Activated CD8-positive, alpha-beta T cell treated with anti-CD3 and anti-CD28 coated beads for 36 hours (primary cell): Measurements from ENCODE around the gene RLN1. TPM values are rescaled to one million over a fixed set of nuclear protein-coding genes. Genes with fewer than 3 reads are reported as not detected.

Experiments
- ATAC-seq: fragments of 200-7000 bp; cut with Tn5 transposase; one replicate; pipeline ENCODE4 v1.10.0; 2021; ENCODE audit warnings: mild to moderate bottlenecking, moderate library complexity
- CTCF ChIA-PET: fragments of 350-600 bp; sonication (Branson Sonifier 250); formaldehyde crosslinking; loops from one replicate; lab custom pipeline; 2021; ENCODE audit warnings: antibody characterized with exemption; lab: Charles Lee
- POLR2A ChIA-PET: fragments of 350-600 bp; sonication (Branson Sonifier 250); formaldehyde crosslinking; loops from one replicate; lab custom pipeline; 2021; ENCODE audit warnings: antibody characterized with exemption; lab: Charles Lee
- DNase-seq: peaks from one replicate; pipeline ENCODE4 v3.0.0-alpha.2; 2020
- H3K27ac Mint-ChIP-seq: one replicate; pipeline ENCODE4 v1.8.0; 2021; ENCODE audit warnings: mild to moderate bottlenecking, mixed read lengths
- H3K27me3 Mint-ChIP-seq: one replicate; pipeline ENCODE4 v1.8.0; 2021; ENCODE audit warnings: mixed read lengths
- H3K36me3 Mint-ChIP-seq: one replicate; pipeline ENCODE4 v1.8.0; 2021; ENCODE audit warnings: low read depth, mixed read lengths
- H3K4me1 Mint-ChIP-seq: one replicate; pipeline ENCODE4 v1.8.0; 2021; ENCODE audit warnings: low read depth, mixed read lengths
- H3K4me3 Mint-ChIP-seq: one replicate; pipeline ENCODE4 v1.8.0; 2021; ENCODE audit warnings: mild to moderate bottlenecking, moderate library complexity, mixed read lengths
- H3K9me3 Mint-ChIP-seq: one replicate; pipeline ENCODE4 v1.8.0; 2021; ENCODE audit warnings: mixed read lengths
- CTCF ChIP-seq: fragments of 200-600 bp; IDR thresholded peaks from one replicate; pipeline ENCODE4 v1.8.0; 2022; ENCODE audit warnings: antibody characterized with exemption, mild to moderate bottlenecking
- intact Hi-C: fragments of 100-400 bp; cut with micrococcal nuclease; formaldehyde crosslinking; loops from one replicate; pipeline ENCODE4 v1.10.0; 2022
- total RNA-seq, 2 experiments: library from RNA; stranded (reverse); gene quantifications; one replicate each; pipeline ENCODE4 v1.2.3, GENCODE V29; 2021

The RLN1 gene
- total RNA-seq, 2 experiments from 2014 or later = 1.3 to 2.3 TPM

DNA sequence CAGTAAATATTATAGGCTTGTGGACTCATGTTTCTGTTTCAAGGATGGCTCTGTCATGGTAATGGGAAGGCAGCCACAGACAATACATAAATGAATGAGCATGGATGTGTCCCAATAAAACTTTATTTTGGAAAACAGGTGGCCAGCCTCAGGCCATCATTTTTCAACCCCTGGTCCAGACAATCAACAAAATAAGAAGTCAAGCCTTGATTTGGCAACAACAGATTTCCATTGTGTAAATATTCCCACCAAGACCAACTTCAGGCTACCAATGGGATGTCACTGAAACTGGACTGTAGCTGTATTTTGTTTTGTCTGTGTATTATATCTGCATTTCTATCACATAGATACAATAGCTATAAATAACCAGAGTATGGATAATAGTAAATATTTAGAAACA lies 20.7 kb upstream of the RLN1 start:
- DNase-seq (no peak), ATAC-seq (no peak)
- Mint-ChIP-seq H3K9me3 (no peaks in the 10 kb centered on the region), H3K27me3 (no peaks in the 10 kb centered on the region), H3K4me3 (no peak overlapping the region), H3K36me3 (peaks cover 11% of the 10 kb centered on the region), H3K27ac (no peak overlapping the region), H3K4me1 (peaks cover 7% of the 10 kb centered on the region)
- ChIA-PET CTCF (no interaction called here), POLR2A (no interaction called here)
- TF ChIP-seq CTCF = no peak
- intact Hi-C loops = no loop called here

- intact Hi-C loops = no loop called here
- H3K9me3 Mint-ChIP-seq = peaks cover 2% of the 10 kb centered on the region
- ChIA-PET POLR2A (no interaction called here), CTCF (no interaction called here)
- H3K27me3 Mint-ChIP-seq = no peaks in the 10 kb centered on the region
- H3K27ac Mint-ChIP-seq = no peak overlapping the region
- H3K4me3 Mint-ChIP-seq = no peak overlapping the region
- ATAC-seq (no peak), DNase-seq (no peak)
- H3K36me3 Mint-ChIP-seq = peaks cover 9% of the 10 kb centered on the region
- H3K4me1 Mint-ChIP-seq = peaks cover 13% of the 10 kb centered on the region
- TF ChIP-seq CTCF = no peak
Measured at GRCh38 chr9:5357431-5358105, 17.9 kb upstream of the RLN1 start.

DNA sequence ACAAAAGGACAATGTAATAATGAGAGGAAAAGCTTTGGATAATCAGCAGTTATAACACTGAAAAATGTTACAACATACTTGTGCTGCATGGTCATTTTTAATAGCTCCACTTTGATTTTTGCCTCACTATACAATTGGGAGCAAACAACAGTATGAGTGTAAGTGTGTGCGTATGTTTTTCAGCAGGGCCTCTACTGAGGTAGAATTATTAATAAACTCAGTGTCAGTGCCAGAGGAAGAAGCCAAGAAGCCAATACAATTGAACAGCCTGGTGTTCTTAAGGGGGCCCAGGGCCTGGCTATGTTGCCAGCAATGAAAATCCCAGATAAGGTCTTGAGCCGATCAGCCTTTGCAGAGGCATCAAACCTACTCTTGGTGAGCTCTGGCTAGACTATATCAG lies 16.1 kb upstream of the RLN1 start:
- intact Hi-C loops = no loop called here
- DNase-seq (no peak), ATAC-seq (no peak)
- Mint-ChIP-seq H3K27me3 (no peaks in the 10 kb centered on the region), H3K4me3 (no peak overlapping the region), H3K9me3 (peaks cover 2% of the 10 kb centered on the region), H3K36me3 (peaks cover 9% of the 10 kb centered on the region), H3K4me1 (peaks cover 28% of the 10 kb centered on the region), H3K27ac (no peak overlapping the region)
- POLR2A ChIA-PET = interaction anchor here (1.0 kb wide), 1 partner anchor 16 kb away, joined by 4 read pairs; the partner anchor contains the start of gene RLN1
- CTCF ChIA-PET = interaction anchor here (1.1 kb wide), 1 partner anchor 169 kb away, joined by 3 read pairs; no protein-coding TSS in a partner anchor
- no peak for TF ChIP-seq CTCF

DNA sequence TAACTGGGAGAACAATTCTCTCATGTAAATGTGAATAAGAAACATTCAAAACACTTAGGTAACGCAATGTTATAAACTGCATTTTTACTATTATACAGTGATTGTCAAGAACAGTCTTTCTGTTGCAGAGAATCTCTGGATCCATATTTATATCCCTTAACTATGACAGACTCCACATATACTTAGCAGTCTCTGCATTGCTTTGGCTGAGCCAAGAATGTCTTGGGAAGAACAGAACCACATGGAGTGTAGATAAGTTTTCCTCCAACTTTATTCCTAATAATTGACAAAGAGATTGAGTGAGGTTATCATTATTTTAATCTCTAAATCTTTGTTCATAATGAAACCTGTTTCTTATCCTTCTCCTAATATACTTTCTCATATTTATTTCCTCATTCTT lies 15.6 kb upstream of the RLN1 start:
- H3K27me3 Mint-ChIP-seq = no peaks in the 10 kb centered on the region
- H3K4me1 Mint-ChIP-seq = peaks cover 28% of the 10 kb centered on the region
- ATAC-seq = no peak
- intact Hi-C loops = no loop called here
- TF ChIP-seq CTCF = no peak
- POLR2A ChIA-PET = no interaction called here
- CTCF ChIA-PET = interaction anchor here (1.1 kb wide), 1 partner anchor 169 kb away, joined by 3 read pairs; no protein-coding TSS in a partner anchor
- peaks cover 9% of the 10 kb centered on the region for H3K36me3 Mint-ChIP-seq
- DNase-seq = no peak
- H3K4me3 Mint-ChIP-seq = no peak overlapping the region
- H3K27ac Mint-ChIP-seq = no peak overlapping the region
- peaks cover 2% of the 10 kb centered on the region for H3K9me3 Mint-ChIP-seq

GRCh38 chr9:5354184-5354583 lies 14.5 kb upstream of the RLN1 start:
- Mint-ChIP-seq H3K4me3 (no peak overlapping the region), H3K27me3 (no peaks in the 10 kb centered on the region), H3K4me1 (peaks cover 28% of the 10 kb centered on the region), H3K9me3 (peaks cover 6% of the 10 kb centered on the region), H3K36me3 (peaks cover 13% of the 10 kb centered on the region), H3K27ac (no peak overlapping the region)
- ChIA-PET CTCF (no interaction called here), POLR2A (no interaction called here)
- DNase-seq (no peak), ATAC-seq (no peak)
- intact Hi-C loops = no loop called here
- no peak for TF ChIP-seq CTCF
